HepG2 (cell line): ENCODE data around the gene ABCG4. TPM values are rescaled to one million over a fixed set of nuclear protein-coding genes. Genes with fewer than 3 reads are reported as not detected.

Source experiments
- GPN1 ChIP-seq: sonication (generic); formaldehyde crosslinking; IDR thresholded peaks from 2 replicates; pipeline ENCODE4 v1.5.1; 2020; ENCODE audit warnings: missing genetic modification reagents, borderline replicate concordance
- NFE2L2 ChIP-seq: fragments of 150-350 bp; IDR thresholded peaks from 2 replicates; pipeline ENCODE4 v1.6.1; 2014; ENCODE audit warnings: low read length
- NR3C1 ChIP-seq: sonication (generic); formaldehyde crosslinking; IDR thresholded peaks from 2 replicates; pipeline ENCODE4 v1.4.0; 2020; ENCODE audit warnings: missing genetic modification reagents
- PITX1 ChIP-seq: sonication (generic); formaldehyde crosslinking; IDR thresholded peaks from 2 replicates; pipeline ENCODE4 v1.5.1; 2020; ENCODE audit warnings: mild to moderate bottlenecking, missing genetic modification reagents
- SOX6 ChIP-seq, 2 experiments: fragments of 450-650 bp in 1 of 2; sonication (generic) in 1 of 2; formaldehyde crosslinking in 1 of 2; IDR thresholded peaks; 2 replicates each; pipeline versions ENCODE4 v1.4.0 to v1.6.1; 2017 to 2020; ENCODE audit warnings: antibody characterized with exemption in 1 of 2, mild to moderate bottlenecking in 1 of 2, missing genetic modification reagents in 1 of 2
- TSC22D2 ChIP-seq: sonication (generic); formaldehyde crosslinking; IDR thresholded peaks from 2 replicates; pipeline ENCODE4 v1.5.1; 2020; ENCODE audit warnings: missing genetic modification reagents, mild to moderate bottlenecking, borderline replicate concordance
- ZC3H13 ChIP-seq: sonication (generic); formaldehyde crosslinking; IDR thresholded peaks from 2 replicates; pipeline ENCODE4 v1.8.1; 2023; ENCODE audit warnings: mild to moderate bottlenecking, missing genetic modification reagents, moderate library complexity
- ZNF883 ChIP-seq: sonication (generic); formaldehyde crosslinking; IDR thresholded peaks from 2 replicates; pipeline ENCODE4 v1.5.1; 2020; ENCODE audit warnings: mild to moderate bottlenecking, missing genetic modification reagents; ENCODE audit errors: not compliant biosample characterization
- polyA plus RNA-seq, 8 experiments: library from polyadenylated mRNA; depleted of rRNA in 3 of 8; stranded (reverse) in 7 of 8; unstranded in 1 of 8; fragments of >200 nt; fragmentation: Illumina TruSeq in 4 of 8; extraction: Trizol in 4 of 8; gene quantifications; 2 replicates each; pipeline versions ENCODE4 v1.2.1 to v1.2.3, GENCODE V29; 2011 to 2016; ENCODE audit warnings: low read depth in 4 of 8, missing spikeins in 1 of 8, mixed read lengths in 1 of 8; ENCODE audit not compliant: insufficient read depth in 1 of 8
- total RNA-seq, 5 experiments: library from RNA; depleted of rRNA; stranded (reverse); fragments of >200 nt; fragmentation: Illumina TruSeq; extraction: Trizol; gene quantifications; 2 replicates each; pipeline ENCODE4 v1.2.3, GENCODE V29; 2016; ENCODE audit warnings: low read depth in 1 of 5
- TF ChIP-seq, protein P1 (sequence below): sonication (generic); formaldehyde crosslinking; IDR thresholded peaks from 2 replicates; pipeline ENCODE4 v1.4.0; 2020; ENCODE audit warnings: mild to moderate bottlenecking, missing genetic modification reagents
- TF ChIP-seq, protein P2 (sequence below): conservative IDR thresholded peaks from 2 replicates; pipeline ENCODE4 v1.6.1; 2018; ENCODE audit warnings: missing genetic modification reagents
- TF ChIP-seq, protein P3 (sequence below): sonication (generic); formaldehyde crosslinking; IDR thresholded peaks from 2 replicates; pipeline ENCODE4 v1.5.1; 2020; ENCODE audit warnings: mild to moderate bottlenecking, missing genetic modification reagents, moderate library complexity
- TF ChIP-seq, protein P4 (sequence below): sonication (generic); formaldehyde crosslinking; IDR thresholded peaks from 2 replicates; pipeline ENCODE4 v1.4.0; 2020; ENCODE audit warnings: missing genetic modification reagents
- TF ChIP-seq, protein P5 (sequence below): fragments of 450-650 bp; IDR thresholded peaks from 2 replicates; pipeline ENCODE4 v1.6.1; 2017; ENCODE audit warnings: mild to moderate bottlenecking

Gene ABCG4
- total and polyA plus RNA-seq, 2 of the 13 experiments (the other 11 are each of a cell fraction or from before 2014, with no cell fraction given), result not detected

DNA sequence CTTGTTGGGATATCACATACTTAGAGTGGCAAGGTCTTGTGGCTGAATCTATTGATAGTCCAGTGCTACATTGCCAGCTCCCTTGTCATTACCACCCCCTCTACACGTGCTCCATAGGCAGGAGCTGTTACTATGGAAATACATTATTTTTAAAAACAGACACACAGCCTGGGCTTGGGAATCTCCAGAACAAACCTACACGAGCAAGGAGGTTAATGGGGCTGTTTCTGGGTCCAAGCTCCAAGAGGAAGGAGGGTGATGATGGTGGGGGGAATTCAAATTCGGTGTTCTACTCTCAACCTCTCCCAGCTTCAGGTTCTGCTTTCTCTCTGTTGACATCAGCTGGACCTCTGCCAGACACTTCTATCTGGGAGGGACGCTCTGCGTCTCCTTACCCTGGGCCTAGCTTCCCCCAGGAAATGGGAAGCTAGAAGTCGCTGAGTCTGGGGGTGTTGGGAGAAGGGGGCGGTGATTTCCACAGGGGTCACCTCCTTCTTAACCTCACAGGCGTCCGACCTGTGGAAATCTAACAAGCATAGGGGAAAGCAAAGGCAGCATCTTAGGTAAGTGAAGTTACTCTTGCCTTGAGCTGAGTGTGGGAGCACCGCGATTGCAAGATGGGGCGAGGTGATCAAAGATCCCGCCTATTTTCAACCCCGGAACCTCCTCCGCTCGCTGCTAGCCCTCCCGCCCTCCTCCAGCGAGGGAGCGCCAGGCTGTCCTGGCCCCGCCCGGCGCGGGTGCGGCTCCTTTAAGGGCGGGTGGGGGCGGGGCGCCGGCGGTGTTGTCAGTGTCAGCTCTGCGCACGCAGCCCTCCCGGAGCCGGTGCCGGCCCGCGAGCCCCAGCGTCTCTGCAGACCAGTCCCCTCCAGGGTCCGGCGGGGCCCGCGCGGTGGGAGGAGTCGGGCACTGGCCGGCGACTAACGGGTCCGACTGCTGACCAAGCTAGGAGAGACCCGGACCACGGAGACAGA lies 42.0 kb upstream of the ABCG4 start, which contains the start of gene C2CD2L (continued):
- TF ChIP-seq, protein P1, sequence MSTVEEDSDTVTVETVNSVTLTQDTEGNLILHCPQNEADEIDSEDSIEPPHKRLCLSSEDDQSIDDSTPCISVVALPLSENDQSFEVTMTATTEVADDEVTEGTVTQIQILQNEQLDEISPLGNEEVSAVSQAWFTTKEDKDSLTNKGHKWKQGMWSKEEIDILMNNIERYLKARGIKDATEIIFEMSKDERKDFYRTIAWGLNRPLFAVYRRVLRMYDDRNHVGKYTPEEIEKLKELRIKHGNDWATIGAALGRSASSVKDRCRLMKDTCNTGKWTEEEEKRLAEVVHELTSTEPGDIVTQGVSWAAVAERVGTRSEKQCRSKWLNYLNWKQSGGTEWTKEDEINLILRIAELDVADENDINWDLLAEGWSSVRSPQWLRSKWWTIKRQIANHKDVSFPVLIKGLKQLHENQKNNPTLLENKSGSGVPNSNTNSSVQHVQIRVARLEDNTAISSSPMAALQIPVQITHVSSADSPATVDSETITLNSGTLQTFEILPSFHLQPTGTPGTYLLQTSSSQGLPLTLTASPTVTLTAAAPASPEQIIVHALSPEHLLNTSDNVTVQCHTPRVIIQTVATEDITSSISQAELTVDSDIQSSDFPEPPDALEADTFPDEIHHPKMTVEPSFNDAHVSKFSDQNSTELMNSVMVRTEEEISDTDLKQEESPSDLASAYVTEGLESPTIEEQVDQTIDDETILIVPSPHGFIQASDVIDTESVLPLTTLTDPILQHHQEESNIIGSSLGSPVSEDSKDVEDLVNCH (CRISPR knock-in tag), result no peak
- TF ChIP-seq, protein P2, sequence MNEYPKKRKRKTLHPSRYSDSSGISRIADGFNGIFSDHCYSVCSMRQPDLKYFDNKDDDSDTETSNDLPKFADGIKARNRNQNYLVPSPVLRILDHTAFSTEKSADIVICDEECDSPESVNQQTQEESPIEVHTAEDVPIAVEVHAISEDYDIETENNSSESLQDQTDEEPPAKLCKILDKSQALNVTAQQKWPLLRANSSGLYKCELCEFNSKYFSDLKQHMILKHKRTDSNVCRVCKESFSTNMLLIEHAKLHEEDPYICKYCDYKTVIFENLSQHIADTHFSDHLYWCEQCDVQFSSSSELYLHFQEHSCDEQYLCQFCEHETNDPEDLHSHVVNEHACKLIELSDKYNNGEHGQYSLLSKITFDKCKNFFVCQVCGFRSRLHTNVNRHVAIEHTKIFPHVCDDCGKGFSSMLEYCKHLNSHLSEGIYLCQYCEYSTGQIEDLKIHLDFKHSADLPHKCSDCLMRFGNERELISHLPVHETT (CRISPR knock-in tag), result no peak
- TF ChIP-seq NR3C1 (no peak), ZNF883 (no peak), TSC22D2 (no peak; the same call in 1 of the 2 replicates), SOX6 (IDR thresholded peaks at IDR 0.05) (no peak), SOX6 (CRISPR knock-in tag; IDR thresholded peaks at IDR 0.05) (peak; percentile 22; the same call in 1 of the 2 replicates), ZC3H13 (CRISPR knock-in tag) (peak; percentile 42; the same call in 1 of the 2 replicates), NFE2L2 (no peak), PITX1 (no peak), GPN1 (CRISPR knock-in tag) (0 out of 2 replicates have a peak, but pooled peaks have one; percentile 5)
- TF ChIP-seq, protein P3, sequence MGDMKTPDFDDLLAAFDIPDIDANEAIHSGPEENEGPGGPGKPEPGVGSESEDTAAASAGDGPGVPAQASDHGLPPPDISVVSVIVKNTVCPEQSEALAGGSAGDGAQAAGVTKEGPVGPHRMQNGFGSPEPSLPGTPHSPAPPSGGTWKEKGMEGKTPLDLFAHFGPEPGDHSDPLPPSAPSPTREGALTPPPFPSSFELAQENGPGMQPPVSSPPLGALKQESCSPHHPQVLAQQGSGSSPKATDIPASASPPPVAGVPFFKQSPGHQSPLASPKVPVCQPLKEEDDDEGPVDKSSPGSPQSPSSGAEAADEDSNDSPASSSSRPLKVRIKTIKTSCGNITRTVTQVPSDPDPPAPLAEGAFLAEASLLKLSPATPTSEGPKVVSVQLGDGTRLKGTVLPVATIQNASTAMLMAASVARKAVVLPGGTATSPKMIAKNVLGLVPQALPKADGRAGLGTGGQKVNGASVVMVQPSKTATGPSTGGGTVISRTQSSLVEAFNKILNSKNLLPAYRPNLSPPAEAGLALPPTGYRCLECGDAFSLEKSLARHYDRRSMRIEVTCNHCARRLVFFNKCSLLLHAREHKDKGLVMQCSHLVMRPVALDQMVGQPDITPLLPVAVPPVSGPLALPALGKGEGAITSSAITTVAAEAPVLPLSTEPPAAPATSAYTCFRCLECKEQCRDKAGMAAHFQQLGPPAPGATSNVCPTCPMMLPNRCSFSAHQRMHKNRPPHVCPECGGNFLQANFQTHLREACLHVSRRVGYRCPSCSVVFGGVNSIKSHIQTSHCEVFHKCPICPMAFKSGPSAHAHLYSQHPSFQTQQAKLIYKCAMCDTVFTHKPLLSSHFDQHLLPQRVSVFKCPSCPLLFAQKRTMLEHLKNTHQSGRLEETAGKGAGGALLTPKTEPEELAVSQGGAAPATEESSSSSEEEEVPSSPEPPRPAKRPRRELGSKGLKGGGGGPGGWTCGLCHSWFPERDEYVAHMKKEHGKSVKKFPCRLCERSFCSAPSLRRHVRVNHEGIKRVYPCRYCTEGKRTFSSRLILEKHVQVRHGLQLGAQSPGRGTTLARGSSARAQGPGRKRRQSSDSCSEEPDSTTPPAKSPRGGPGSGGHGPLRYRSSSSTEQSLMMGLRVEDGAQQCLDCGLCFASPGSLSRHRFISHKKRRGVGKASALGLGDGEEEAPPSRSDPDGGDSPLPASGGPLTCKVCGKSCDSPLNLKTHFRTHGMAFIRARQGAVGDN, result peak; percentile 62; the same call in 1 of the 2 replicates
- TF ChIP-seq, protein P4, sequence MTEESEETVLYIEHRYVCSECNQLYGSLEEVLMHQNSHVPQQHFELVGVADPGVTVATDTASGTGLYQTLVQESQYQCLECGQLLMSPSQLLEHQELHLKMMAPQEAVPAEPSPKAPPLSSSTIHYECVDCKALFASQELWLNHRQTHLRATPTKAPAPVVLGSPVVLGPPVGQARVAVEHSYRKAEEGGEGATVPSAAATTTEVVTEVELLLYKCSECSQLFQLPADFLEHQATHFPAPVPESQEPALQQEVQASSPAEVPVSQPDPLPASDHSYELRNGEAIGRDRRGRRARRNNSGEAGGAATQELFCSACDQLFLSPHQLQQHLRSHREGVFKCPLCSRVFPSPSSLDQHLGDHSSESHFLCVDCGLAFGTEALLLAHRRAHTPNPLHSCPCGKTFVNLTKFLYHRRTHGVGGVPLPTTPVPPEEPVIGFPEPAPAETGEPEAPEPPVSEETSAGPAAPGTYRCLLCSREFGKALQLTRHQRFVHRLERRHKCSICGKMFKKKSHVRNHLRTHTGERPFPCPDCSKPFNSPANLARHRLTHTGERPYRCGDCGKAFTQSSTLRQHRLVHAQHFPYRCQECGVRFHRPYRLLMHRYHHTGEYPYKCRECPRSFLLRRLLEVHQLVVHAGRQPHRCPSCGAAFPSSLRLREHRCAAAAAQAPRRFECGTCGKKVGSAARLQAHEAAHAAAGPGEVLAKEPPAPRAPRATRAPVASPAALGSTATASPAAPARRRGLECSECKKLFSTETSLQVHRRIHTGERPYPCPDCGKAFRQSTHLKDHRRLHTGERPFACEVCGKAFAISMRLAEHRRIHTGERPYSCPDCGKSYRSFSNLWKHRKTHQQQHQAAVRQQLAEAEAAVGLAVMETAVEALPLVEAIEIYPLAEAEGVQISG (CRISPR knock-in tag), result peak; percentile 11; the same call in 1 of the 2 replicates
- TF ChIP-seq, protein P5, sequence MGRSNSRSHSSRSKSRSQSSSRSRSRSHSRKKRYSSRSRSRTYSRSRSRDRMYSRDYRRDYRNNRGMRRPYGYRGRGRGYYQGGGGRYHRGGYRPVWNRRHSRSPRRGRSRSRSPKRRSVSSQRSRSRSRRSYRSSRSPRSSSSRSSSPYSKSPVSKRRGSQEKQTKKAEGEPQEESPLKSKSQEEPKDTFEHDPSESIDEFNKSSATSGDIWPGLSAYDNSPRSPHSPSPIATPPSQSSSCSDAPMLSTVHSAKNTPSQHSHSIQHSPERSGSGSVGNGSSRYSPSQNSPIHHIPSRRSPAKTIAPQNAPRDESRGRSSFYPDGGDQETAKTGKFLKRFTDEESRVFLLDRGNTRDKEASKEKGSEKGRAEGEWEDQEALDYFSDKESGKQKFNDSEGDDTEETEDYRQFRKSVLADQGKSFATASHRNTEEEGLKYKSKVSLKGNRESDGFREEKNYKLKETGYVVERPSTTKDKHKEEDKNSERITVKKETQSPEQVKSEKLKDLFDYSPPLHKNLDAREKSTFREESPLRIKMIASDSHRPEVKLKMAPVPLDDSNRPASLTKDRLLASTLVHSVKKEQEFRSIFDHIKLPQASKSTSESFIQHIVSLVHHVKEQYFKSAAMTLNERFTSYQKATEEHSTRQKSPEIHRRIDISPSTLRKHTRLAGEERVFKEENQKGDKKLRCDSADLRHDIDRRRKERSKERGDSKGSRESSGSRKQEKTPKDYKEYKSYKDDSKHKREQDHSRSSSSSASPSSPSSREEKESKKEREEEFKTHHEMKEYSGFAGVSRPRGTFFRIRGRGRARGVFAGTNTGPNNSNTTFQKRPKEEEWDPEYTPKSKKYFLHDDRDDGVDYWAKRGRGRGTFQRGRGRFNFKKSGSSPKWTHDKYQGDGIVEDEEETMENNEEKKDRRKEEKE, result no peak
